ENCODE data around the gene XPA.
A peak's percentile ranks its signal among the peaks of the same experiment; 100 is the strongest.

The XPA gene

DNA sequence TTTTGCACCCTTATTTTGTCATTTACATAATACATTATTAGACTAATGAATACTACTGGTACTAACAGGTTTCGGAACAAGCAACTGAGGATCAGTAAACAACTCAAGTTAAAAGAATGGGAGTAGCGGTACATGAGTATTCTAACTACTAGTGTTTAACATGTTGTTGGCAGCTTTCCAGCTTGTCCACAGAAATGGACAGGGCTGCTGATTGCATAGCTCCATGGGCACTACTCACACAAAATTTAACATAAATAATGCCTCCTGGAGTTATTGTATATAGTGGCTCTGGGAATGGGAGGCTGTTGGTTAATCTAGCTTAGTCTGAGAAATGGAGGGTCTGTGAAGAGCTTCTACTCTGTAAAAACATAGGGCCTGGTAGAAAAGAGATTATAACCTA lies 56.8 kb downstream of the XPA start:
- TF ChIP-seq EZH2phosphoT487 (IDR thresholded peaks at IDR 0.05; ENCODE audit: low read length) (no peak), EZH2 (optimal IDR thresholded peaks at IDR 0.05; ENCODE audit: low read depth, low read length) (no peak)
- TF ChIP-seq, protein P1, sequence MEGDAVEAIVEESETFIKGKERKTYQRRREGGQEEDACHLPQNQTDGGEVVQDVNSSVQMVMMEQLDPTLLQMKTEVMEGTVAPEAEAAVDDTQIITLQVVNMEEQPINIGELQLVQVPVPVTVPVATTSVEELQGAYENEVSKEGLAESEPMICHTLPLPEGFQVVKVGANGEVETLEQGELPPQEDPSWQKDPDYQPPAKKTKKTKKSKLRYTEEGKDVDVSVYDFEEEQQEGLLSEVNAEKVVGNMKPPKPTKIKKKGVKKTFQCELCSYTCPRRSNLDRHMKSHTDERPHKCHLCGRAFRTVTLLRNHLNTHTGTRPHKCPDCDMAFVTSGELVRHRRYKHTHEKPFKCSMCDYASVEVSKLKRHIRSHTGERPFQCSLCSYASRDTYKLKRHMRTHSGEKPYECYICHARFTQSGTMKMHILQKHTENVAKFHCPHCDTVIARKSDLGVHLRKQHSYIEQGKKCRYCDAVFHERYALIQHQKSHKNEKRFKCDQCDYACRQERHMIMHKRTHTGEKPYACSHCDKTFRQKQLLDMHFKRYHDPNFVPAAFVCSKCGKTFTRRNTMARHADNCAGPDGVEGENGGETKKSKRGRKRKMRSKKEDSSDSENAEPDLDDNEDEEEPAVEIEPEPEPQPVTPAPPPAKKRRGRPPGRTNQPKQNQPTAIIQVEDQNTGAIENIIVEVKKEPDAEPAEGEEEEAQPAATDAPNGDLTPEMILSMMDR (IDR thresholded peaks at IDR 0.05; ENCODE audit: low read length) = no peak
- Histone ChIP-seq H3K4me3 (ENCODE audit: low read length) (no peak overlapping the region), H2AFZ (ENCODE audit: low read length) (no peak overlapping the region), H3K27ac (ENCODE audit: low read length) (no peak overlapping the region), H3F3A (ENCODE audit: insufficient read depth, low read length) (no peaks in the 10 kb centered on the region), H3K27me3 (replicated peaks; ENCODE audit: insufficient read depth, low read length) (no peaks in the 10 kb centered on the region), H4K20me1 (ENCODE audit: insufficient read depth, low read length) (peaks cover 26% of the 10 kb centered on the region), H3K9ac (ENCODE audit: low read length) (no peak overlapping the region), H3K9me2 (replicated peaks; ENCODE audit: insufficient read depth, low read length) (no peaks in the 10 kb centered on the region), H3K36me3 (replicated peaks; ENCODE audit: insufficient read depth, low read length) (peaks cover 14% of the 10 kb centered on the region), H3K4me1 (ENCODE audit: low read length) (peaks cover 4% of the 10 kb centered on the region), H3K79me2 (ENCODE audit: low read length) (peaks cover 81% of the 10 kb centered on the region), H3K4me2 (ENCODE audit: low read depth, low read length) (no peak overlapping the region), H3K9me3 (replicated peaks; ENCODE audit: insufficient read depth, low read length) (no peaks in the 10 kb centered on the region)
- no peak for DNase-seq

DNA sequence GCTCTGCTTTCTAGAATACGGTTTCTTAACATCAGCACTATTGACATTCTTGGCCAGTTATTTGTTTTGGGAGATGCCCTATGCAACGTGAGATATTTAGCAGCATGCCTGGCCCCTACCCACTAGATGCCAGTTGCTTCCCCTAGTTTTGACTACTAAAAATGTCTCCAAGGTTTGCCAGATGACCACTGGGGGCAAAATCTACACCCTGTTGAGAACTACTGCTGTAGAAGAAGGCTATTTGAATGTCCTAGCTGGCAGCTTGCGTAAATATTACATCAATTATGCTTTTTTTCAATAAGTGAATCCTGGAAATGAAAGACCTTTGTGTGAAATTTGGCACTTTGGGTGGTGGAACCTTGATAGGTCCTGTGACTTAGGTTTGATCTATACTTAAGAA lies 58.5 kb downstream of the XPA start:
- Histone ChIP-seq H3K4me2 (ENCODE audit: low read depth, low read length) (no peak overlapping the region), H3K79me2 (ENCODE audit: low read length) (peaks cover 90% of the 10 kb centered on the region), H3K27ac (ENCODE audit: low read length) (no peak overlapping the region), H3K9me2 (replicated peaks; ENCODE audit: insufficient read depth, low read length) (no peaks in the 10 kb centered on the region), H3F3A (ENCODE audit: insufficient read depth, low read length) (peaks cover 9% of the 10 kb centered on the region), H3K9ac (ENCODE audit: low read length) (no peak overlapping the region), H3K27me3 (replicated peaks; ENCODE audit: insufficient read depth, low read length) (no peaks in the 10 kb centered on the region), H3K9me3 (replicated peaks; ENCODE audit: insufficient read depth, low read length) (no peaks in the 10 kb centered on the region), H2AFZ (ENCODE audit: low read length) (no peak overlapping the region), H3K36me3 (replicated peaks; ENCODE audit: insufficient read depth, low read length) (peaks cover 13% of the 10 kb centered on the region), H4K20me1 (ENCODE audit: insufficient read depth, low read length) (peaks cover 26% of the 10 kb centered on the region), H3K4me1 (ENCODE audit: low read length) (peaks cover 11% of the 10 kb centered on the region), H3K4me3 (ENCODE audit: low read length) (no peak overlapping the region)
- TF ChIP-seq EZH2phosphoT487 (IDR thresholded peaks at IDR 0.05; ENCODE audit: low read length) = no peak
- TF ChIP-seq, protein P1 (IDR thresholded peaks at IDR 0.05; ENCODE audit: low read length) = peak; percentile 15; the same call in 1 of the 2 replicates
- TF ChIP-seq EZH2 (optimal IDR thresholded peaks at IDR 0.05; ENCODE audit: low read depth, low read length) = no peak
- no peak for DNase-seq

DNA sequence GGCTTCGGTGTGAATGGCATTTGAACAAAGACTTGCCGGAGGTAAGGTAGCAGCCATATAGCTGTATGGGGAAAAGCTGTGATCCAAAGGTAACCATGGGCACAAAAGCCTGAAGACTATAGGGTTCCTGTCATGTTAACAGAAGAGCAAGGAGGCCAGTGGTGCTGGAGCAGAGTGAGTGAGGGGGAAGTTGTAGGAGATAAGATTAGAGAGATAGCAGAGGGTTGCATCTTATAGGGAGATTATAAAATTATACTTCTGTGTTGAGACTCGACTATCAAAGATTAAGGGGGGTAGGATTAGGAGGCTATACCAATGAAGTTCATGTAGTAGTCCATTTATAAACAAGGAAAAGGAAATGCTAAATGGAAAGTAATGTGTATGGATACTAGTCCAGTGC lies 60.2 kb downstream of the XPA start:
- no peak overlapping the region for H3K27ac ChIP-seq (ENCODE audit: low read length)
- H3K9ac ChIP-seq (ENCODE audit: low read length) = no peak overlapping the region
- H4K20me1 ChIP-seq (ENCODE audit: insufficient read depth, low read length) = peaks cover 26% of the 10 kb centered on the region
- H3K79me2 ChIP-seq (ENCODE audit: low read length) = peaks cover 82% of the 10 kb centered on the region
- no peaks in the 10 kb centered on the region for H3K27me3 ChIP-seq (replicated peaks; ENCODE audit: insufficient read depth, low read length)
- no peaks in the 10 kb centered on the region for H3K9me3 ChIP-seq (replicated peaks; ENCODE audit: insufficient read depth, low read length)
- no peak overlapping the region for H3K4me3 ChIP-seq (ENCODE audit: low read length)
- H3F3A ChIP-seq (ENCODE audit: insufficient read depth, low read length) = peaks cover 26% of the 10 kb centered on the region
- peaks cover 11% of the 10 kb centered on the region for H3K4me1 ChIP-seq (ENCODE audit: low read length)
- no peaks in the 10 kb centered on the region for H3K9me2 ChIP-seq (replicated peaks; ENCODE audit: insufficient read depth, low read length)
- no peak overlapping the region for H2AFZ ChIP-seq (ENCODE audit: low read length)
- no peak for TF ChIP-seq EZH2phosphoT487 (IDR thresholded peaks at IDR 0.05; ENCODE audit: low read length)
- TF ChIP-seq, protein P1 (IDR thresholded peaks at IDR 0.05; ENCODE audit: low read length) = no peak
- H3K4me2 ChIP-seq (ENCODE audit: low read depth, low read length) = no peak overlapping the region
- peaks cover 8% of the 10 kb centered on the region for H3K36me3 ChIP-seq (replicated peaks; ENCODE audit: insufficient read depth, low read length)
- no peak for DNase-seq
